Body of pancreas (tissue), 4 donors: ENCODE results near the gene CCDC160.

Experiments
- POLR2A ChIP-seq, 3 donors: fragments of 450-650 bp; IDR thresholded peaks; one replicate each; pipeline ENCODE4 v1.6.1; 2016; ENCODE audit warnings: antibody characterized with exemption in 3 of 3, mild to moderate bottlenecking in 2 of 3
- TF ChIP-seq, protein P1 (sequence below), 7 experiments: fragments of 450-650 bp in 4 of 7; fragments of 200-600 bp in 3 of 7; sonication (generic) in 3 of 7; IDR thresholded peaks; one replicate each; pipeline ENCODE4 v1.5.1; 2016 to 2019; ENCODE audit warnings: antibody characterized with exemption in 7 of 7

DNA sequence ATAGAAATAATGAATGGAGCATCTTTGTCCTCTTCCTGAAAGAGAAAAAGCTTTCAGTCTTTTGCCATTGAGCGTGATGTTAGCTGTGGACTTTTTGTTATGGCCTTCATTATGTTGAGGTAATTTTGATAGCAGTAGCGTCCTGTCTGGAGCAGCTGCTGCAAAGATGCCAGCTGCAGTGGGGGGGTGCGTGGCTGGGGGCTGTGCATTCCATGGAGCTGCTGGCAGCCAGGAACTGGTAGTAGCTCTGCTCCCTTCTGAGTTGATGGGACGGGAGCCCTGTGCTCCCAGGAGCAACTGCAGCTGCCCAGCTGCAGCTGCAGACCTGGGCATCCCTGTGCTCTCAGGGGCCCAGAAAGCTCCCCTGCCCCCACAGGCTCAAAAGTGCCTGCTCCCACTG, 50.4 kb downstream of the CCDC160 start:
- TF ChIP-seq, protein P1, sequence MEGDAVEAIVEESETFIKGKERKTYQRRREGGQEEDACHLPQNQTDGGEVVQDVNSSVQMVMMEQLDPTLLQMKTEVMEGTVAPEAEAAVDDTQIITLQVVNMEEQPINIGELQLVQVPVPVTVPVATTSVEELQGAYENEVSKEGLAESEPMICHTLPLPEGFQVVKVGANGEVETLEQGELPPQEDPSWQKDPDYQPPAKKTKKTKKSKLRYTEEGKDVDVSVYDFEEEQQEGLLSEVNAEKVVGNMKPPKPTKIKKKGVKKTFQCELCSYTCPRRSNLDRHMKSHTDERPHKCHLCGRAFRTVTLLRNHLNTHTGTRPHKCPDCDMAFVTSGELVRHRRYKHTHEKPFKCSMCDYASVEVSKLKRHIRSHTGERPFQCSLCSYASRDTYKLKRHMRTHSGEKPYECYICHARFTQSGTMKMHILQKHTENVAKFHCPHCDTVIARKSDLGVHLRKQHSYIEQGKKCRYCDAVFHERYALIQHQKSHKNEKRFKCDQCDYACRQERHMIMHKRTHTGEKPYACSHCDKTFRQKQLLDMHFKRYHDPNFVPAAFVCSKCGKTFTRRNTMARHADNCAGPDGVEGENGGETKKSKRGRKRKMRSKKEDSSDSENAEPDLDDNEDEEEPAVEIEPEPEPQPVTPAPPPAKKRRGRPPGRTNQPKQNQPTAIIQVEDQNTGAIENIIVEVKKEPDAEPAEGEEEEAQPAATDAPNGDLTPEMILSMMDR (IDR thresholded peaks at IDR 0.05), result no peak
- TF ChIP-seq POLR2A (IDR thresholded peaks at IDR 0.05), result no peak
